Omental fat pad (tissue), 4 donors: ENCODE data around the gene PRSS35. TPM values are rescaled to one million over a fixed set of nuclear protein-coding genes. Genes with fewer than 3 reads are reported as not detected.
"Not testable (repeated sequence)": the region's sequence is repeated elsewhere in the genome, so short reads cannot be mapped to it uniquely, and the experiment has no call there.

ENCODE experiments used
- ATAC-seq: fragments of 150-250 bp; one replicate; pipeline ENCODE4 v1.9.1; 2016; ENCODE audit warnings: mild to moderate bottlenecking, moderate library complexity; ENCODE audit not compliant: low FRiP score
- DNase-seq: peaks from one replicate; pipeline ENCODE4 v3.0.0-alpha.2; 2019; ENCODE audit warnings: low spot score
- total RNA-seq, 4 donors: library from RNA; depleted of rRNA; stranded (reverse); fragments of >200 nt; gene quantifications; one replicate each; pipeline ENCODE4 v1.1.0, GENCODE V29; 2016
- TF ChIP-seq, protein P1 (sequence below), 3 donors: fragments of 450-650 bp; IDR thresholded peaks; one replicate each; pipeline ENCODE4 v1.5.1; 2016 to 2017; ENCODE audit warnings: antibody characterized with exemption in 3 of 3, mild to moderate bottlenecking in 3 of 3, moderate library complexity in 2 of 3

The PRSS35 gene
- total RNA-seq, 4 donors from 2014 or later = not detected

DNA sequence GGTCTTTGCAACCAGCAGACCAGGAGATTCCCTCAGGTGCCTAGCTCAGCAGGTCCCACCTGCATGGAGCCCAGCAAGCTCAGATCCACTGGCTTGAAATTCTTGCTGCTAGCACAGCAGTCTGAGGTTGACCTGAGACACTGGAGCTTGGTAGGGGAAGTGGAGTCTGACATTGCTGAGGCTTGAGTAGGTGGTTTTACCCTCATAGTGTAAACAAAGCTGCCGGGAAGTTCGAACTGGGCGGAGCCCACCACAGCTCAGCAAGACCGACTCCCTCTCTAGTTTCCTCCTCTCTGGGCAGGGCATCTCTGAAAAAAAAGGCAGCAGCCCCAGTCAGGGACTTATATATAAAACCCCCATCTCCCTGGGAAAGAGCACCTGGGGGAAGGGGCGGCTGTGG, 34.3 kb downstream of the PRSS35 start:
- DNase-seq (no peak), ATAC-seq (no peak)
- TF ChIP-seq, protein P1, sequence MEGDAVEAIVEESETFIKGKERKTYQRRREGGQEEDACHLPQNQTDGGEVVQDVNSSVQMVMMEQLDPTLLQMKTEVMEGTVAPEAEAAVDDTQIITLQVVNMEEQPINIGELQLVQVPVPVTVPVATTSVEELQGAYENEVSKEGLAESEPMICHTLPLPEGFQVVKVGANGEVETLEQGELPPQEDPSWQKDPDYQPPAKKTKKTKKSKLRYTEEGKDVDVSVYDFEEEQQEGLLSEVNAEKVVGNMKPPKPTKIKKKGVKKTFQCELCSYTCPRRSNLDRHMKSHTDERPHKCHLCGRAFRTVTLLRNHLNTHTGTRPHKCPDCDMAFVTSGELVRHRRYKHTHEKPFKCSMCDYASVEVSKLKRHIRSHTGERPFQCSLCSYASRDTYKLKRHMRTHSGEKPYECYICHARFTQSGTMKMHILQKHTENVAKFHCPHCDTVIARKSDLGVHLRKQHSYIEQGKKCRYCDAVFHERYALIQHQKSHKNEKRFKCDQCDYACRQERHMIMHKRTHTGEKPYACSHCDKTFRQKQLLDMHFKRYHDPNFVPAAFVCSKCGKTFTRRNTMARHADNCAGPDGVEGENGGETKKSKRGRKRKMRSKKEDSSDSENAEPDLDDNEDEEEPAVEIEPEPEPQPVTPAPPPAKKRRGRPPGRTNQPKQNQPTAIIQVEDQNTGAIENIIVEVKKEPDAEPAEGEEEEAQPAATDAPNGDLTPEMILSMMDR (IDR thresholded peaks at IDR 0.05) = no peak

- not testable (repeated sequence) for ATAC-seq, DNase-seq
These were observed 38.1 kb downstream of the PRSS35 start for GRCh38 chr6:83550482-83550881.

DNA sequence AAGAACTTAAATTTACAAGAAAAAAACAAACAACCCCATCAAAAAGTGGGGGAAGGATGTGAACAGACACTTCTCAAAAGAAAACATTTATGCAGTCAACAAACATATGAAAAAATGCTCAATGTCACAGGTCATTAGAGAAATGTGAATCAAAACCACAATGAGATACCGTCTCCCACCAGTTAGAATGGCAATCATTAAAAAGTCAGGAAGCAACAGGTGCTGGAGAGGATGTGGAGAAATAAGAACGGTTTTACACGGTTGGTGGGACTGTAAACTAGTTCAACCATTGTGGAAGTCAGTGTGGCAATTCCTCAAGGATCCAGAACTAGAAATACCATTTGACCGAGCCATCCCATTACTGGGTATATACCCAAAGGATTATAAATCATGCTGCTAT, 39.4 kb downstream of the PRSS35 start:
- not testable (repeated sequence) for DNase-seq, ATAC-seq

GRCh38 chr6:83556871-83557270, 44.5 kb downstream of the PRSS35 start:
- TF ChIP-seq, protein P1 (IDR thresholded peaks at IDR 0.05) = no peak
- ATAC-seq (no peak), DNase-seq (no peak)

DNA sequence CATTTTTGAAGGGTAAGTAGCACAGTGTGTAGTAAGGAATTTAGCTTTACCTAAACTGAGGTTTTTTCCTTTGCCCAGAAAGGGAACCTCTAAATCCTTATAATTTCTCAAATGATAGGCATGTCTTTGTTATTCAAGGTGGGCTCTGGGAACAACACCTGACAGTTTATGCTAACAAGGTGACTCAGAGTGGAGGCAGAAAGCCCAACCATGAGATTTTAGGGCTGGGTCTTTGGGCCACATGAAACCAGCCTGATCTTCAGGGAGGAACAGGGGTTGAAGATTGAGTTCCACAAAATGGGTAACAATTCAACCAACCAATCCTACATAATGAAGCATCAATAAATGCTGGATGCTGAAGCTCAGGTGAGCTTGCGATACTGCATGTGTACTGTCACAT, 46.6 kb downstream of the PRSS35 start:
- TF ChIP-seq, protein P1 (IDR thresholded peaks at IDR 0.05) = no peak
- no peak for DNase-seq
- ATAC-seq = no peak

- ATAC-seq = not testable (repeated sequence)
These were observed 59.4 kb downstream of the PRSS35 start for GRCh38 chr6:83571663-83572185.

GRCh38 chr6:83574783-83575182, 62.4 kb downstream of the PRSS35 start:
- ATAC-seq = no peak
- no peak for DNase-seq

More at GRCh38 chr6:83571663-83572185, 59.4 kb downstream of the PRSS35 start:
- not testable (repeated sequence) for DNase-seq

More at GRCh38 chr6:83574783-83575182, 62.4 kb downstream of the PRSS35 start:
- TF ChIP-seq, protein P1 (IDR thresholded peaks at IDR 0.05) = no peak

Other genes starting within 250 kb of the PRSS35 start
- 10 to 100 TPM; 18.5 to 22.9 (median 19.8) TPM for gene ME1, start 81.5 kb upstream of the PRSS35 start, total RNA-seq
- gene SNAP91, start 196.6 kb downstream of the PRSS35 start, total RNA-seq = 1 to 10 TPM in 1 of 4 donors, under 1 TPM in 2, not detected in 1; 0.13 to 1.6 (median 0.28) TPM